GM12865 (cell line): ENCODE data around the gene TOMM20L.
A peak's percentile ranks its signal among the peaks of the same experiment; 100 is the strongest.
"Not testable (repeated sequence)": the region's sequence is repeated elsewhere in the genome, so short reads cannot be mapped to it uniquely, and the experiment has no call there.

Source experiments
- DNase-seq: peaks from one replicate; pipeline ENCODE4 v3.0.0; 2010; ENCODE audit warnings: low read depth
- H3K4me3 ChIP-seq: 2 replicates; pipeline ENCODE4 v1.5.1; 2011; ENCODE audit warnings: mild to moderate bottlenecking, low read depth, low read length, control low read depth
- TF ChIP-seq, protein P1 (sequence below): IDR thresholded peaks from 2 replicates; pipeline ENCODE4 v1.5.1; 2011; ENCODE audit warnings: low read length, control low read depth, low read depth, inconsistent platforms; ENCODE audit not compliant: insufficient read depth; ENCODE audit errors: missing control alignments

TOMM20L gene

GRCh38 chr14:58395812-58396788 lies at the start of gene TOMM20L:
Gene TOMM20L (plus strand): TSS chr14:58395930. CDS start chr14:58395958, 28 bp downstream.
- peak within 1 kb of the TSS; percentile 33 for H3K4me3 ChIP-seq
- DNase-seq, result peak; percentile 83
- TF ChIP-seq, protein P1, sequence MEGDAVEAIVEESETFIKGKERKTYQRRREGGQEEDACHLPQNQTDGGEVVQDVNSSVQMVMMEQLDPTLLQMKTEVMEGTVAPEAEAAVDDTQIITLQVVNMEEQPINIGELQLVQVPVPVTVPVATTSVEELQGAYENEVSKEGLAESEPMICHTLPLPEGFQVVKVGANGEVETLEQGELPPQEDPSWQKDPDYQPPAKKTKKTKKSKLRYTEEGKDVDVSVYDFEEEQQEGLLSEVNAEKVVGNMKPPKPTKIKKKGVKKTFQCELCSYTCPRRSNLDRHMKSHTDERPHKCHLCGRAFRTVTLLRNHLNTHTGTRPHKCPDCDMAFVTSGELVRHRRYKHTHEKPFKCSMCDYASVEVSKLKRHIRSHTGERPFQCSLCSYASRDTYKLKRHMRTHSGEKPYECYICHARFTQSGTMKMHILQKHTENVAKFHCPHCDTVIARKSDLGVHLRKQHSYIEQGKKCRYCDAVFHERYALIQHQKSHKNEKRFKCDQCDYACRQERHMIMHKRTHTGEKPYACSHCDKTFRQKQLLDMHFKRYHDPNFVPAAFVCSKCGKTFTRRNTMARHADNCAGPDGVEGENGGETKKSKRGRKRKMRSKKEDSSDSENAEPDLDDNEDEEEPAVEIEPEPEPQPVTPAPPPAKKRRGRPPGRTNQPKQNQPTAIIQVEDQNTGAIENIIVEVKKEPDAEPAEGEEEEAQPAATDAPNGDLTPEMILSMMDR, result peak; percentile 83

DNA sequence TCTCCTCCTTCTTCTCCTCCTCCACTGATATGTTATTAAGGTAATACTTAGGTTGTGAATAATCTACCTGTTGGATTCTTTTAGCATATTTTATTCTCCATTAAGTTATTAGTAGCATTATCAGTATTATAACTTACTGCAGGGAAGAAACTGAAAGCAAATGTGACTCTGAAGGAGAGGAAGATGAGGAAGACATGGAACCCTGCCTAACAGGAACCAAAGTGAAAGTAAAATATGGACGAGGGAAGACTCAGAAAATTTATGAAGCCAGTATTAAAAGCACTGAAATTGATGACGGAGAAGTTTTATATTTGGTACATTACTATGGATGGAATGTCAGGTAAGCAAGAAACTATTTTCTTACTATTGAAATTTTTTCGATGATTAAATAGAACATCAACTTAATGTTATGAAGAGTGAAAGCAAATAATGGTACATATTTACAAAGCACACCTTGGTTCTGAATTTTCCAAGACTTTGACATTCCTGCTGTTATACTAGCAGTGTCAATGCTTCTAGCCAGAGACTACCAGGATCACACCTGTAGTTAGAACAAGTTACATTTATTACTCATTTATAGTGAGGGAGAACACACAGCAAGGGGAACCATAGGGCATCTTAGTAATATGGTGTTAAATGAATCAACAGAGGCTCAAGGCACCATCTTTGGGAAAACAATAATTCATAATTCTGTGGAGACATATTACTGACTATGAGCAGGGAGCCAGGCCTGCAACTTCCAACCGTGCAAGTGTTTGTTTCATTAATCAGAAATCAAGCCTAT lies 42.0 kb upstream of the TOMM20L start:
- DNase-seq, result no peak
- TF ChIP-seq, protein P1, result no peak
- H3K4me3 ChIP-seq, result no peak overlapping the region

GRCh38 chr14:58354808-58355207 lies 40.9 kb upstream of the TOMM20L start:
- TF ChIP-seq, protein P1, result no peak
- no peak overlapping the region for H3K4me3 ChIP-seq
- DNase-seq, result no peak

DNA sequence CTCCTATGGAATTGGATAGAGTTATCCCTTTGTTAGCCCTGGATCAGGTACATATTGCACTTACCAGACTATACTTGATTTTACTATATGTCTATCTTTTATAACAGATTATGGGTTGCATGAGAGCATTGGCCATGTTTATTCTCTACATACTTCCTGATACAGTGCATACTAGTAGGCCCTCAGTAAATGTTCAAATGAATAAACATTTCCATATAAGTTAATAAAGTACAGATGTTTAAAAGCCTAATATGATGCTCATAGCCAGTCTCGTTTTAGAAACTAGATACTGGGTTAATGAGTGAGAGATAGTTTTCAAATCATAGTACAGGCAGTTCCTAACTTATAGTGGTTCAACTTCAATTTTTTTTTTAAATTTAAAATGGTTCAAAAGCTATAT lies 39.5 kb upstream of the TOMM20L start:
- no peak for DNase-seq
- TF ChIP-seq, protein P1, result no peak
- no peak overlapping the region for H3K4me3 ChIP-seq

DNA sequence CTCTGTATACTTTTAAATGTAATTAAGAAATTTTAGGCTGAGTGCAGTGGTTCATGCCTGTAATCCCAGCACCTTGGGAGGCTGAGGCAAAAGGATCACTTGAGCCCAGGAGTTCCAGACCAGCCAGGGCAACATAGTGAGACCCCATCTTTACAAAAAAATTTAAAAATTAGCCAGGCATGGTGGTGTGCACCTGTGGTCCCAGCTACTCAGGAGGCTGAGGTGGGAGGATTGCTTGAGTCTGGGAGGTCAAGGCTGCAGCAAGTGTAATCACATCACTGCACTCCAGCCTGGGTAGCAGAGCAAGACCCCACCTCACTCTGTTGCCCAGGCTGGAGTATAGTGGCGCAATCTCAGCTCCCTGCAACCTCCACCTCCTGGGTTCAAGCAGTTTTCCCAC lies 33.5 kb upstream of the TOMM20L start:
- H3K4me3 ChIP-seq, DNase-seq: not testable (repeated sequence)

GRCh38 chr14:58362798-58363412 lies 32.8 kb upstream of the TOMM20L start:
- no peak overlapping the region for H3K4me3 ChIP-seq
- peak; percentile 34 for DNase-seq
- TF ChIP-seq, protein P1, result peak; percentile 13

DNA sequence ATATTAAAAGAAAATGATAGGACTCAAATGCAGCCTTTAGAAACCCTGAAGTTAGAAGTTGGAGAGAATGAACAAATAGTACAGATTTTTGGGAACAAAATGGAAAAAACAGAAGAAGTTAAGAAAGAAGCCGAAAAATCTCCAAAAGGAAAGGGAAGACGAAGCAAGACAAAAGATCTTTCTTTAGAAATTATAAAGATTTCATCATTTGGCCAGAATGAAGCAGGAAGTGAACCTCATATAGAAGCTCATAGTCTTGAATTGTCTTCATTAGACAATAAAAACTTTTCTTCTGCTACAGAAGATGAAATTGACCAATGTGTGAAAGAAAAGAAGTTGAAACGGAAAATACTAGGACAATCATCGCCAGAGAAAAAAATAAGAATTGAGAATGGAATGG lies 31.4 kb upstream of the TOMM20L start:
- TF ChIP-seq, protein P1, result no peak

More for the DNA sequence above, 31.4 kb upstream of the TOMM20L start:
- no peak overlapping the region for H3K4me3 ChIP-seq
- no peak for DNase-seq
